GM12891 (cell line): ENCODE data around the gene SMAP1.

Experiments used
- POLR2A ChIP-seq: IDR thresholded peaks from 2 replicates; pipeline ENCODE4 v1.6.1; 2011; ENCODE audit warnings: low read depth, low read length, control low read depth
- POLR2AphosphoS5 ChIP-seq: IDR thresholded peaks from 2 replicates; pipeline ENCODE4 v1.6.1; 2011; ENCODE audit warnings: low read depth, low read length, control low read depth
- TAF1 ChIP-seq: IDR thresholded peaks from 2 replicates; pipeline ENCODE4 v1.6.1; 2011; ENCODE audit warnings: low read depth, low read length, control low read depth

DNA sequence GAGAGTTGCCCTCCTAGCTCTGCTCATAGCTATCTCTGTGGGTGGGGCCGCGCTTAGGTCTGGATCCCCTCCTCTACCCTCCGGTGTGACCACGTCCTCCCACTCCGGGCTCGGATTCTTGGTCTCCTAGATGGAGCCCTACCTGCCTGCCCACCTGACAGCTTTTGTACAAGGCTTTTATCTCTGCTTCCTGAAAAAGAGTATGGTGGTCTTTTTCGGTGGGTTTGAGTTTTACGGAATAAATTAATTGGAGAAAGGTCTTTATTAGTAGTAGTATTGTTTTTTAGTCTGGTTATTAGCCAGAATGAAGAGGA lies 773 bp downstream of the SMAP1 start:
- no peak for TF ChIP-seq TAF1
- TF ChIP-seq POLR2A = no peak
- TF ChIP-seq POLR2AphosphoS5 = no peak
